HG03575 (cell line): ENCODE measurements around the gene RETREG1.
"Not testable (repeated sequence)": the region's sequence is repeated elsewhere in the genome, so short reads cannot be mapped to it uniquely, and the experiment has no call there.

Experiments
- ATAC-seq: cut with Tn5 transposase; IDR thresholded peaks from one replicate; pipeline ENCODE4 v1.9.1; 2021; ENCODE audit not compliant: unreplicated experiment, insufficient number of reproducible peaks, low FRiP score; ENCODE audit errors: extremely low read depth

RETREG1 gene

DNA sequence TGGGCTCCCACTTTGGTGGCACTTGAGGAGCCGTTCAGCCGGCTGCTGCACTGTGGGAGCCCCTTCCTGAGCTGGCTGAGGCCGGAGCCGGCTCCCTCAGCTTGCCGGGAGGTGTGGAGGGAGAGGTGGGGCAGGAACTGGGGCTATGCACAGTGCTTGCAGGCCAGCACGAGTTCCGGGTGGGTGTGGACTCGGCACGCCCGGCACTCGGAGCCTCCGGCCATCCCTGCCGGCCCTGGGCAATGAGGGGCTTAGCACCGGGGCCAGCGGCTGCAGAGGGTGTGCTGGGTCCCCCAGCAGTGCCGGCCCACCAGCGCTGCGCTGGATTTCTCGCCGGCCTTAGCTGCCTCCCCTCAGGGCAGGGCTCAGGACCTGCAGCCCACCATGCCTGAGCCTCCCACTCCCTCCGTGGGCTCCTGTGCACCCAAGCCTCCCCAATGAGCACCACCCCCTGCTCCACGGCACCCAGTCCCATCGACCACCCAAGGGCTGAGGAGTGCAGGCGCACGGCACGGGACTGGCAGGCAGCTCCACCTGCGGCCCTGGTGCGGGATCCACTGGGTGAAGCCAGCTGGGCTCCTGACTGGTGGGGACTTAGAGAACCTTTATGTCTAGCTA lies 180.6 kb downstream of the RETREG1 start:
- not testable (repeated sequence) for ATAC-seq

DNA sequence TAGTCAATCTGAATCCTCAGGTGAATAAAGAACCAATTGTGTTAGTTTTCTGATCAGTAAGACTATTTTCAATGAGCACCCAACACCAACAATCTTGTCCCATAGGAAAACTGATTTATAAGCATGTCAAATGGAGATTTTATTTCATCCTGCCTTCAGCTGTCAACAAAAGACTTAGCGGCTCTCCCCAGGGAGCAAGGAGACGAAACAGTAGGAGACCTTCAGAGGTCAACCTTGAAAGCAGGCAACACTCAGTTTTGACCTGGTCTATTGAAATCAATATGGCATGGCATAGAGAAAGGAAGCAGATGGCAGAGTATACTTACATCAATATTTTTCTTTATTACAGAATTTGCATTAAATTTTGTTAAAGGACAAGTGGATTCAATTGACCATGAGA lies 185.3 kb downstream of the RETREG1 start:
- no peak for ATAC-seq

DNA sequence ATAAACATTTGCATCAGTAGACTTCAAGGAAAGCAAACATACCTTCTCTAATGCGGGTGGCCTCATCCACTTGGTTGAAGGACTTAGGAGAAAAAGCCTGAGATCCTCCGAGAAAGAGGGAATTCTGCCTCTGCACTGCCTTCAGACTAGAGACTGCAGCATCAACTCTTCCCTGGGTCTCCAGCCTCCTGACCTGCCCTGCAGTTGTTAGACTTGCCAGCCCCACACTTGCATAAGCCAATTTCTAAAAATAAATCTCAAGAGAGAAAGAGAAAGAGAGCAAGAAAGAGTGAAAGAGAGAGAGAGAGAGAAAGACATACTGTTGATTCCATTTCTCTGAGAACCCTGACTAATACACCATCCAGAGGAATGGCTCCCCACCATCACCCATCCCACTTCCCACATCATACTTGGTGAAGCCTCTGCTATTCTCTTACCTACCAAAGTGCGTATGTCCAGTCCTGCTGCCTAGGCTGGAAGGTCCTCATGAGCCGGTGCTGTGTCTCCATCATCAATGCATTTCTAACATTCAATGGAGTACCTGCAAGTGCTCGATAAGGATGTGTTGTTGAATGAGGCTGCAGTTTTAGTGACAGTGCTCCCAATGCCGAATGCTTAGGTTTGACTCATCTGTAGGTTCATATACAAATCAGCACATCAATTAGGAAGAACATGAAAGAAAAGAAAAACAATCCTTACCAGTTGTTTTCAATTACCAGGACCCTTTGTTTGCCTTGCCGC lies 186.3 kb downstream of the RETREG1 start:
- no peak for ATAC-seq

DNA sequence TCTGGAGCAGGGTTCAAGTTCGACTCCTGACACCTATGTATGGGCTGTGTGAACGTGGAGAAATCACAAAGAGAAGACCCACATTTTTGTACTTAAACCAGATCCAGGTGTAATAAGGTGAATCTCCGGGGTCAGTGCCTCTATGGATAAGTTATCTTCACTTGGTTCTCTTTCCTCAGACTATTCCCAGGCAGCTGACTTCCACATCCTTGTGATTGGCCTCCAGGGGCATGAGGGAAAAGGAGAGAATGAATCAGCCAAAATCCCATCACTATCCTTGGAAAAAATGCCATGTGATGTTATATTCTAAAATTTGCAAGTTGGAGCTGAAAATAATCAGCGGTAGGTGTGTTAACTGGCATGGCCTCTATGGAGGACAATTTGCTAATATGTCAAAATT lies 188.4 kb downstream of the RETREG1 start:
- no peak for ATAC-seq

DNA sequence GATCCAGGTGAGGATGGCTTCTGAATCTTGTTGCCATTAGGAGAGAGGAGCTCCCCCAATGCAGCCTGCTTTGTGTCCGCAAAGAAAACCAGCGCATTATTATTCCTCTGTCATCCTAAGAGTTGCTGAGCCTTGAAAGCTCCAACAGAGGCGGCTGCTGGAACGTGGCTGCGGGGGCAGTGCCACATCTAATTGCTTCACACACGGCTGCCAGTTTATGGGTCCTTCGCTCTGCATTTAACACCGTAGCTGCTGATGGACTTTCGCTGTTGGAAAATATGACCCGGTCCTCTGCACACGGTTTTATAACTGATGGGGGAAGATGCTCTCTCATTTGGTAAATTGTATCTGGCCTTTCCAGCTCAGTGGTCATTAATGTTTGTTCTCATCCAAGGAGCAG lies 189.2 kb downstream of the RETREG1 start:
- ATAC-seq = no peak
